ENCODE measurements around the gene KCNK6. TPM values are rescaled to one million over a fixed set of nuclear protein-coding genes. Genes with fewer than 3 reads are reported as not detected.
A peak's percentile ranks its signal among the peaks of the same experiment; 100 is the strongest.

The KCNK6 gene
- total RNA-seq, 1 donor from 2014 or later: 2.7 TPM

DNA sequence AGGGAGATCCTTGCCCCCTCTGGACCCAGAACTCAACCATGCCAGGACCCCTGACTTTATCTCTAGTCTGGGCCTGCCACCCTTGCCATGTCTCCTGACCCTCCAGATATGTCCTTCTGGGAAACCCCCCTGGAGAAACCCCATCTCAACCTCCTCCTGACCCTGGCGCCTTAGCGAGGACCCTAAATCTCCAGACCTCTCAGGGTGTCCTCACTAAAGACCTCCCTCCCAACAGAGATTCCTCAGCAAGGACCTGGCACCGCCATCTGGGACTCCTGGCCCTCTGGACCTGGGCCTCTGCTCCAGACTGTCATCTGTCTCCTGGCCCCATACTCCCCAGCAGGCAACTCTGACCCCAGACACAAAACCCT lies 1.3 kb downstream of the KCNK6 start:
- H3K4me3 Mint-ChIP-seq (ENCODE audit: unreplicated experiment): peak overlapping the region; percentile 30
- H3K9me3 Mint-ChIP-seq (ENCODE audit: unreplicated experiment): peaks cover 5% of the 10 kb centered on the region
- peaks cover 6% of the 10 kb centered on the region for H3K27me3 Mint-ChIP-seq (ENCODE audit: unreplicated experiment)
- peak overlapping the region; percentile 34 for H3K27ac Mint-ChIP-seq (ENCODE audit: unreplicated experiment)
- peaks cover 4% of the 10 kb centered on the region for H3K36me3 Mint-ChIP-seq (ENCODE audit: unreplicated experiment)
- DNase-seq: no peak
- no peaks in the 10 kb centered on the region for H3K4me1 Mint-ChIP-seq (ENCODE audit: low read depth, unreplicated experiment)
- no peak for TF ChIP-seq CTCF (IDR thresholded peaks at IDR 0.05; ENCODE audit: partially characterized antibody, unreplicated experiment)

- DNase-seq: no peak
- Mint-ChIP-seq H3K4me1 (ENCODE audit: low read depth, unreplicated experiment) (no peaks in the 10 kb centered on the region), H3K27ac (ENCODE audit: unreplicated experiment) (no peak overlapping the region), H3K4me3 (ENCODE audit: unreplicated experiment) (no peak overlapping the region), H3K9me3 (ENCODE audit: unreplicated experiment) (peaks cover 5% of the 10 kb centered on the region), H3K27me3 (ENCODE audit: unreplicated experiment) (peaks cover 2% of the 10 kb centered on the region), H3K36me3 (ENCODE audit: unreplicated experiment) (peaks cover 4% of the 10 kb centered on the region)
- no peak for TF ChIP-seq CTCF (IDR thresholded peaks at IDR 0.05; ENCODE audit: partially characterized antibody, unreplicated experiment)
Measured at GRCh38 chr19:38321646-38322196, 2.1 kb downstream of the KCNK6 start.

DNA sequence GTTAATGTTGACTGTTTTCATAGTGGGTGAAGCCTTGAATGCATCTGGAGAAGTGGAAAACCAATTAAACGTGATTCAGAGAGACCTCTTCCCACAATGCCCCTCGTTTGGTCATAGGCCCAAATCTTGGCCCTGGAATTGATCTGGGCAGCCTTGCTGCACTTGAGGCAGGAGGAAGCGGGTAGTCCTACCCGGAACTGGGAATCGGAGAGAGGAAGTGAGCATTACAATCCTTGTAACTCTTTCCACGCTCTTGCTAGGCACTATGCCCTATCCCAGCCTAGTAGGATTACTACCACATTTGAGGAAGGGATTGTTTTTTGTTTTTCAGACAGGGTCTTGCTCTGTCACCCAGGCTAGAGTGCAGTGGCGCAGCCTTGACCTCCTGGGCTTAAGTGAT lies 3.6 kb downstream of the KCNK6 start:
- H3K27me3 Mint-ChIP-seq (ENCODE audit: unreplicated experiment): peaks cover 5% of the 10 kb centered on the region
- no peak overlapping the region for H3K27ac Mint-ChIP-seq (ENCODE audit: unreplicated experiment)
- H3K9me3 Mint-ChIP-seq (ENCODE audit: unreplicated experiment): peaks cover 8% of the 10 kb centered on the region
- peaks cover 9% of the 10 kb centered on the region for H3K36me3 Mint-ChIP-seq (ENCODE audit: unreplicated experiment)
- H3K4me1 Mint-ChIP-seq (ENCODE audit: low read depth, unreplicated experiment): no peaks in the 10 kb centered on the region
- no peak overlapping the region for H3K4me3 Mint-ChIP-seq (ENCODE audit: unreplicated experiment)
- DNase-seq: no peak
- no peak for TF ChIP-seq CTCF (IDR thresholded peaks at IDR 0.05; ENCODE audit: partially characterized antibody, unreplicated experiment)

- Mint-ChIP-seq H3K4me3 (ENCODE audit: unreplicated experiment) (no peak overlapping the region), H3K27me3 (ENCODE audit: unreplicated experiment) (peaks cover 5% of the 10 kb centered on the region), H3K9me3 (ENCODE audit: unreplicated experiment) (peaks cover 6% of the 10 kb centered on the region), H3K36me3 (ENCODE audit: unreplicated experiment) (peaks cover 9% of the 10 kb centered on the region), H3K27ac (ENCODE audit: unreplicated experiment) (no peak overlapping the region), H3K4me1 (ENCODE audit: low read depth, unreplicated experiment) (no peaks in the 10 kb centered on the region)
- TF ChIP-seq CTCF (IDR thresholded peaks at IDR 0.05; ENCODE audit: partially characterized antibody, unreplicated experiment): no peak
- DNase-seq: no peak
Measured at GRCh38 chr19:38324431-38324830, 4.8 kb downstream of the KCNK6 start.

DNA sequence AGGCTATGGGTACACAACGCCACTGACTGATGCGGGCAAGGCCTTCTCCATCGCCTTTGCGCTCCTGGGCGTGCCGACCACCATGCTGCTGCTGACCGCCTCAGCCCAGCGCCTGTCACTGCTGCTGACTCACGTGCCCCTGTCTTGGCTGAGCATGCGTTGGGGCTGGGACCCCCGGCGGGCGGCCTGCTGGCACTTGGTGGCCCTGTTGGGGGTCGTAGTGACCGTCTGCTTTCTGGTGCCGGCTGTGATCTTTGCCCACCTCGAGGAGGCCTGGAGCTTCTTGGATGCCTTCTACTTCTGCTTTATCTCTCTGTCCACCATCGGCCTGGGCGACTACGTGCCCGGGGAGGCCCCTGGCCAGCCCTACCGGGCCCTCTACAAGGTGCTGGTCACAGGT lies 6.9 kb downstream of the KCNK6 start:
- DNase-seq: no peak
- no peak for TF ChIP-seq CTCF (IDR thresholded peaks at IDR 0.05; ENCODE audit: partially characterized antibody, unreplicated experiment)
- Mint-ChIP-seq H3K4me3 (ENCODE audit: unreplicated experiment) (no peak overlapping the region), H3K27me3 (ENCODE audit: unreplicated experiment) (peaks cover 5% of the 10 kb centered on the region), H3K36me3 (ENCODE audit: unreplicated experiment) (peaks cover 9% of the 10 kb centered on the region), H3K4me1 (ENCODE audit: low read depth, unreplicated experiment) (no peaks in the 10 kb centered on the region), H3K27ac (ENCODE audit: unreplicated experiment) (no peak overlapping the region), H3K9me3 (ENCODE audit: unreplicated experiment) (peaks cover 6% of the 10 kb centered on the region)
